GM18861 (cell line): ENCODE data around the gene RALBP1.
A peak's percentile ranks its signal among the peaks of the same experiment; 100 is the strongest.
"Not testable (repeated sequence)": the region's sequence is repeated elsewhere in the genome, so short reads cannot be mapped to it uniquely, and the experiment has no call there.

Experiments used
- ATAC-seq: cut with Tn5 transposase; IDR thresholded peaks from one replicate; pipeline ENCODE4 v1.9.1; 2021; ENCODE audit not compliant: unreplicated experiment

RALBP1 gene

GRCh38 chr18:9454061-9454703 lies 21.1 kb upstream of the RALBP1 start:
- no peak for ATAC-seq

DNA sequence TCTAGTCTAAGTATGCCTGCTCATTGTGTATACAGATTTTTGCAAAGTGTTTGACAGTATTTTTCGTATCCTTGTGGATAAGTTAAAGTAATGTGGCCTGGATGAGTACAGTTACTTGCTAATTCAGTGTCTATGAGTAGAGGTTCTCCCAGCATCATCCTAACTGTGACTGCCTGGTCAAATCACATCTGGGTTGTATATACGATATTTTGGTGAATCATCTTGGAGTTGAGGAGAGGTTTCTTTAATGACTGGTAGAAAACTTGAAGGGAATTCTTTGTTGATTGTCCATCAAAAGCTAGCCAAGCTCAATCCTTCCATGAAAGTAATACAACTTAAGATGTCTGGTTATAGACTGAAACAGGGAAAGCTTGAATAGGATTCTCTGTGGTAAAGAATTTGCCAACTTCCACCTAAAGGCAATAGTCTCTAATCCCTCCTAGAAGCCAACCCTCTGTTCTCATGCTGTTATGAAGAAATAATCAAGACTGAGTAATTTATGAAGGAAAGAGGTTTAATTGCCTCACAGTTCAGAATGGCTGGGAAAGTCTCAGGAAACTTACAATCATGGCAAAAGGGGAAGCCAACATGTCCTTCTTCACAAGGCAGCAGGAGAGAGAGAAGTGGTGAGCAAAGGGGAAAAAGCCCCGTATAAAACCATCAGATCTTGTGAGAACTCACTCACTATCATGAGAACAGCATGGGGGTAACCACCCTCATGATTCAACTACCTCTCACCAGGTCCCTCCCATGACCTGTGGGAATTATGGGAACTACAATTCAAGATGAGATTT lies 19.4 kb upstream of the RALBP1 start:
- no peak for ATAC-seq

GRCh38 chr18:9466127-9466526 lies 9.2 kb upstream of the RALBP1 start:
- ATAC-seq: no peak

- ATAC-seq: no peak
These were observed 8.5 kb upstream of the RALBP1 start for GRCh38 chr18:9466846-9467245.

- ATAC-seq: no peak
These were observed 6.3 kb upstream of the RALBP1 start for GRCh38 chr18:9468998-9469397.

- ATAC-seq: no peak
These were observed 5.6 kb upstream of the RALBP1 start for GRCh38 chr18:9469685-9470084.

DNA sequence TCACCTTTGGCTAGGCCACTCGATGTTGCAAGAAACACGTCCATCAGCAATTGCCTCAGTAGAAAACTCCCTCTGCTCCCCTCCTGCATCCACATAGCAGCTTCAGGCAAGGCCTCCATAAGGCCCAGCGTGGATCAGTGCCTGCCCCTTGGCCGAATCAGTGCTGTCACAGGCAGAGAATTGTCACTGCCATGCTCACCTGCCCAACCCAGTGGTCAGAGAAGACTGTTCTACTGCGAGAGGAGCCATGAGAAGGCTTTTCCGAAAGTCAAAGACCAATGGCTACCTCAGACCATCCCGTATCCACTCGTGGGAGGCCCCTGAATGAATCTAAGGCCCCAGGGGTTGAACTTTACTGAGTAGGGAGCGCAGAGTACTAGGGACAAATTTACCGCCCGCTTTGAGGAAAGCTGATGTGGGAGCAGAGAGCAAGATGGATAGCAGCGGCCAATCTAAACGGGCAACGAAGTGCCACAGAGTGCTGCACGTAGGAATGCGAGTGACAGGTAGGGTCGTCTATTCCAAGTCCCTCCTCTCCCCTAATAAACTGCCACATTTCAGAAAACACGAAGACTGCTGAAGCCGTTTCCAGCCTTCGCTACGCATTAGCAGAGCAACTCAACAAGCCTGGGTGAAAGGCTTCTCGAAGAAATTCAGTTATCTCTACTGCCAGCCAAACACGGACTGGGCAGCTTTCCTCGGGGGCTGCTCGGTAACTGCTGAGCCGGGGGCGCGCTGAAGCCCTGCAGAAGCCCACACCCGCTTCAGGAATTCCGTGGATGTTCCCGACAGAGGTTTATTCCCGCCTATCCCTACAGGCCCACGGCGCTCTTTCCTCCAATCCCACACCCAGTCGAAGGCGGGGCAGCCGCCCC lies 968 bp upstream of the RALBP1 start:
- no peak for ATAC-seq

DNA sequence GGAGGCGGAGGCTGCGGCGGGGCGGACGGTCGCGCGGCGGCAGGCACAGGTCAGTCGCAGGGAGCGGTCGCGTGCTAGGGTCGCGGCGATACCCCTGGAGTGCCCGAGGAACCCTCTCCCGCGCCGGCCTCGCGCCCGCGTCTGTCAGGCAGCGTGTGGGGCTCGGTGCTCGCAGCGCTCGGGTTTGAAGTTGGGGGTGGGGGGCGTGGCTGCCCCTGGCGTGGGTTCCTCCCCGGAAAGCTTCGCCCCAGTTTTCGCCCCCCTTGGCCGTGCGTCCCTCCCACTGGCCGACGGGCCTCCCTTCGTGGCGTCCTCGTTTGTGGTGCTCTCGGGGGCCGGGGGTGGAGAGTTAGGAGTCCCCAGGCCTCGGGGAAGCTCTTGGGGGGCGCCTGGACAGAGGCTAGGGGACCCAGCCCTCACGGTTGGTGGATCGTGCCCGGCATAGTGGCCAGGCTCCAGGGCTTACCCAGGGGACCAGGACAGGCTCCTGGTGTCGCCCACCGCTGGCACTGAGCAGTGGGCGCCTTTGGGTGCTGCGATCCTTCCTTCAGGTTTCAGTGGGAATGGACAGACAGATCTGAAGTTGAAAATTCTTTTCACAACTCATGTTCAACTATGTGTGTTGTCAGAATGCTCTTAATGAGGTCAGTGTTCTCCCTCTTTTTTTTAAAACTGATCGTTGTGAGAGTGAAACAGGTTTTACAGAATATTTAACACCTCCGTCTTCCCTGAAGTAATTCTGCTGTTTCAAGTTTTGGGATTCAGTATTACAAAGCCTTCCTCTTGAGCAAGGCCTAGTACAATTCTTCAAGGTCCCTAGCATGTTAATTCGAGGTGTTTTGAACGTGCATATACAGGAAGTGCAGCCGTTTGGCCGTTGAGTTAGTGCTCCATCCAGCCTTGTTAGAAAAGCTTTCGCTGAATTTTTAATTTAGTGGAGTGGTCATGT lies 604 bp downstream of the RALBP1 start:
- peak; percentile 11 for ATAC-seq

DNA sequence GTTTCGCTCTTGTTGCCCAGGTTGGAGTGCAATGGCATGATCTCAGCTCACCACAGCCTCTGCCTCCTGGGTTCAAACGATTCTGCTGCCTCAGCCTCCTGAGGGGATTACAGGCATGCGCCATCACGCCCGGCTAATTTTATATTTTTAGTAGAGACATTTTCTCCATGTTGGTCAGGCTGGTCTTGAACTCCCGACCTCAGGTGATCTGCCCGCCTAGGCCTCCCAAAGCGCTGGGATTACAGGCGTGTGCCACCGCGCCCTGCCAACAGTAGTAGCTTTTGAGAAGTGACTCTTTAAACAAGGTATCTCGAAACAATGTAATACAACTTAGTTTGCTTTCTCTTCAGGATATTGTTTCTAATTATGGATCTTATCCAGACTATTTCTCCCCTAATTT lies 1.6 kb downstream of the RALBP1 start:
- ATAC-seq: not testable (repeated sequence)

- no peak for ATAC-seq
These were observed 2.2 kb downstream of the RALBP1 start for GRCh38 chr18:9477509-9477908.

DNA sequence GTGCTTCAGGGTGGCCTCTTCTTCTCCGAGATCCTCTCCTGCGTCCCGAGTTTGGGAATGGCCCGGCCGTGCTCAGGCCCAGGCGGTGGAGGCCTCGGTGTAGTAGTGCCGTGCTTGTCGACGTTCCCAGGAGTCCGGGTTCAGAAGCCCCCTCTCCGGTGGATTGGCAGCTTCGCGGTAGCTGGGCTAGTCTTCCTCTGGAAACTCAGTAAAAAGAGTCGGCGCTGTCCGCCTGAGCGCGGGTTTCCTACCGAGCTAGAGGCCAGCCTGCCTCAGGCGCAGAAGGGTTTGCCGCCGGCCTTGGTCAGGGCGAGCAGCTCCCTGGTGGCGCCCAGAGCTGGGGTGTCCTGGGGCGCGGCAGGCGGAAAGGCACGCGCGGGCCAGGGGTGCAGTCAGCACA lies 3.2 kb downstream of the RALBP1 start:
- ATAC-seq: no peak

DNA sequence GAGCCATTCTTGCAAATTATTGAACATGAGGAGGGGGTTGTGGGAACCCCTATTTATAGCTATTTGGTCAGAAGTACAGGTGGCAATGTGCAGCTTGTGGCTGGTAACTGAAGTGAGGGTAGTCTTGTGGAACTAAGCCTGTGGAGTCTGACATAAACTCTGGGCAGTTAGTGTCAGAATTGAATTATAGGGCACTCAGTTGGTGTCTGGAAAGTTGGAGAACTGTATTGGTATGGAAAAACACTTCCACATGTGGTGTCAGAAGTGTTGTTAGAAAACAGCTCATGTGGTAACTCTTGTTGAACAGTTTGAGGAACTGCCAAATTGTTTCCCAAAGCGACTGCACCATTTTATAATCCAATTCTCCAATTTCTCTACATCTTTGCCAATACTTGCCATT lies 7.5 kb downstream of the RALBP1 start:
- no peak for ATAC-seq

- no peak for ATAC-seq
These were observed 8.2 kb downstream of the RALBP1 start for GRCh38 chr18:9483526-9483925.

DNA sequence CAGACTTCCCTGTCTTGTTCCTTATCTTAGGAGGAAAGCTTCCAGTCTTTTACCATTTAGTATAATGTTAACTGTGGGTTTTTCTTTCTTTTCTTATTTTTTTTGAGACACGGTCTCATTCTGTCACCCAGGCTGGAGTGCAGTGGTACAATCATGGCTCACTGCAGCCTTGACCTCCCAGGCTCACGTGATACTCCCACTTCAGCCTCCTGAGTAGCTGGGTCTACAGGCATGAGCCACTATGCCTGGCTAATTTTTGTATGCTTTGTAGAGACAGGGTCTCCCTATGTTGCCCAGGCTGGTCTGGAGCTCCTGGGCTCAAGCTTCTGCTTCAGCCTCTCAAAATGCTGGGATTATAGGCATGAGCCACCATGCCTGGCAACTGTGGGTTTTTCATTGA lies 9.5 kb downstream of the RALBP1 start:
- not testable (repeated sequence) for ATAC-seq

DNA sequence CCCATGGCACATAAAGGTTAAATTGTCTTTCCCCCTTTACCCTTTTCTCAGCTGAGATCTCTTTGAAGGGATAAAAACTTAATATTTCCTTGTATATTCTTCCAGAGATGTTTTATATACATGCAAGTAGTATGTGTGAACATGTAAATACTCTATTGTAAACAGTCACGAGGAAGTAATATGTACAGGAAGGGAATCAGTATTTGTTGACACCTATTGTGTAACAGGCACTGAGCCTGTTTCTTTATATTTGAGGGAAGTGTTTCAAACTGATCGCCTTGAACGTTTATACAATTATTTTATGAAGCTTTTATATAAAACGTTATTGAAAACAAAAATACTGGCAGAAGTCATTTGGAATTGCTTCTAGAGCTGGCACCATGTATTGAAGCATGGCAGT lies 13.2 kb downstream of the RALBP1 start:
- ATAC-seq: no peak

GRCh38 chr18:9494778-9495331 lies 19.5 kb downstream of the RALBP1 start:
- ATAC-seq: peak; percentile 80

GRCh38 chr18:9495465-9495864 lies 20.2 kb downstream of the RALBP1 start:
- no peak for ATAC-seq

DNA sequence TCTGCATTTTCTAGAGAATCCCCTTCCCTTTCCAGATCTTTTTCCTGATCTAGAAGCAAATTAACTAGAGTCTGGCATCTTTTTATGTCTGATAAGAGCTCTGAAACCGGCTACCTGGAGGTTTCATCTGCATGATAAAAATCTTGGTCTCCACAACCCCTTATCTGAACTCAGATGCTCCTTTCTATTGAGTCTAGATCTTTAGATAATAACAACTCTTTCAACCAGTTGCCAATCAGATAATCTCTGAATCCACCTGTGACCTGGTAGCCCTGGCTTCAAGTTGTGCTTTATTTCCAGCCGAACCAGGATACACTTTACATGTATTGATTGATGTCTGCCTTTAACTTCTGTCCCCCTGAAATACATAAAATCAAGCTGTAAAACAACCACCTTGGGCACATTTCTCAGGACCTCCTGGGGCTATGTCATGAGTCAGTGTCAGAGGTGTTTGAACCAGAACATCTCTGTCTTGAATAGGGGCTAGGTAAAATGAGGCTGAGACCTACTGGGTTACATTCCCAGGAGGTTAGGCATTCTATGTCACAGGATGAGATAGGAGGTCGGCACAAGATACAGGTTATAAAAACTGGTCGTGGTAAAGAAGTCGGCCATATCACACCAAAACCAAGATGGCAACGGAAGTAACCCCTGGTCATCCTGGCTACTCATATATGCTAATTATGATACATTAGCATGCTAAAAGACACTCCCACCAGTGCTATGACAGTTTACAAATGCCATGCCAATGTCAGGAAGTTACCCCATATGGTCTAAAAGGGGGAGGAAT lies 20.8 kb downstream of the RALBP1 start:
- ATAC-seq: no peak

- ATAC-seq: no peak
These were observed 30.9 kb downstream of the RALBP1 start for GRCh38 chr18:9506046-9506792.
